Posterior cingulate gyrus (tissue), 11 donors: ENCODE measurements around the gene ATOSB.

Experiments used
- DNase-seq, 10 donors: peaks; one replicate each; pipeline versions ENCODE4 v3.0.0 to v3.0.0-alpha.2; 2020 to 2021; ENCODE audit warnings: mixed read lengths in 3 of 10
- intact Hi-C: fragments of 100-400 bp; cut with DNase I; formaldehyde crosslinking; loops from one replicate; pipeline ENCODE4 v1.15.1; 2023

ATOSB gene

GRCh38 chr9:35114840-35115628 is 628 bp downstream of the ATOSB start:
- intact Hi-C loops: loop anchor here (5.0 kb wide), 2 partner anchors 47 to 437 kb away; partner anchors contain the start of gene UNC13B
- peak in 1 of 10 donors; percentile 10 for DNase-seq

- intact Hi-C loops: no loop called here
- peak; percentile 36 to 94 (median 64) for DNase-seq
Observed at GRCh38 chr9:35114113-35114839, 1.4 kb downstream of the ATOSB start.

GRCh38 chr9:35112257-35113020 is 3.2 kb downstream of the ATOSB start:
- intact Hi-C loops: no loop called here
- peak in 1 of 10 donors; percentile 52 for DNase-seq

GRCh38 chr9:35111001-35111933 is 4.4 kb downstream of the ATOSB start:
- intact Hi-C loops: no loop called here
- DNase-seq: peak; percentile 97 to 100 (median 98)

- DNase-seq: peak in 8 of 10 donors; percentile 35 to 95 (median 64)
- intact Hi-C loops: no loop called here
Observed at GRCh38 chr9:35110327-35110761, 5.3 kb downstream of the ATOSB start.

GRCh38 chr9:35108946-35109575 is 6.6 kb downstream of the ATOSB start:
- intact Hi-C loops: no loop called here
- DNase-seq: no peak

- peak in 1 of 10 donors; percentile 49 for DNase-seq
- intact Hi-C loops: no loop called here
Observed at GRCh38 chr9:35108461-35108860, 7.2 kb downstream of the ATOSB start.

- intact Hi-C loops: no loop called here
- DNase-seq: peak in 1 of 10 donors; percentile 62
Observed at GRCh38 chr9:35107297-35108290, 8.1 kb downstream of the ATOSB start.

- intact Hi-C loops: no loop called here
- DNase-seq: peak in 1 of 10 donors; percentile 14
Observed at GRCh38 chr9:35106343-35106730, 9.3 kb downstream of the ATOSB start.

GRCh38 chr9:35105571-35106342 is 9.9 kb downstream of the ATOSB start:
- intact Hi-C loops: no loop called here
- DNase-seq: no peak

- DNase-seq: no peak
- intact Hi-C loops: no loop called here
Observed at GRCh38 chr9:35105126-35105525, 10.5 kb downstream of the ATOSB start.

GRCh38 chr9:35104586-35104985 is 11.1 kb downstream of the ATOSB start:
- intact Hi-C loops: no loop called here
- DNase-seq: peak in 1 of 10 donors; percentile 6

- peak in 1 of 10 donors; percentile 63 for DNase-seq
- intact Hi-C loops: no loop called here
Observed at GRCh38 chr9:35103660-35104191, 11.9 kb downstream of the ATOSB start.

GRCh38 chr9:35102769-35103659 is 12.6 kb downstream of the ATOSB start, which contains the start of gene STOML2:
Gene STOML2 (minus strand): TSS chr9:35103131. CDS start chr9:35103094, 37 bp downstream.
- intact Hi-C loops: no loop called here

GRCh38 chr9:35102465-35102768 is 13.2 kb downstream of the ATOSB start:
- peak in 2 of 10 donors; percentile 20 to 88 for DNase-seq
- intact Hi-C loops: no loop called here

More at GRCh38 chr9:35102769-35103659, 12.6 kb downstream of the ATOSB start, which contains the start of gene STOML2:
- peak; percentile 94 to 99 (median 97) for DNase-seq

GRCh38 chr9:35097573-35097972 is 18.1 kb downstream of the ATOSB start:
- intact Hi-C loops: loop anchor here (10.0 kb wide), 1 partner anchor 637 kb away; the partner anchor contains the start of genes CREB3 and TLN1
- no peak for DNase-seq
